ENCODE data around the gene GRID2.
A peak's percentile ranks its signal among the peaks of the same experiment; 100 is the strongest.

GRID2 gene

DNA sequence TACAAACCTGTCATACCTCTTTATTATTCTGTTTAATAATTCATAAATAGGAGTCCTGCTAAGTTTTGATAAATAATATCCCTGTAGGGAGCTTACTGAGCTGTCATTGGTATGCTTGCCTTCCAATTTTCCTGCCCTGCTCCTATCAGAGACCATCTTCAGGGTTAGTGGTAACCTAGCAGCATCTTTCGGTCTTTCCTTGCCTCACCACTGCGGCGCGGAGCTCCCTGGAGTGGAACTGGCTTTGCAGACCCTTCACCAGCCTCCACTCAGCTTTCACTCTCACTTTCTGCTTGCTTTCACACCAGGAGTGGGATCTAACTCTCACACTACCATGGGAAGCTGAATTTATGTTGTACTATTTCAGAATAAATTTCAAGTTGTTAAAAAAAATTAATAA is 1043.1 kb downstream of the GRID2 start:
- no peak for DNase-seq (ENCODE audit: low spot score)
- Histone ChIP-seq H4K91ac (ENCODE audit: low read depth, low read length, poor library complexity) (no peak overlapping the region), H3K9me3 (replicated peaks in 1 of 2; ENCODE audit: control insufficient read depth in 2 of 2, insufficient read depth in 1 of 2, low read depth in 1 of 2, low read length in 2 of 2) (no peaks in the 10 kb centered on the region), H3K18ac (ENCODE audit: low read length) (no peak overlapping the region), H3K4ac (ENCODE audit: low read length) (no peak overlapping the region), H2AK5ac (ENCODE audit: low read depth, low read length) (no peak overlapping the region), H3K23ac (ENCODE audit: low read depth, low read length, poor library complexity) (no peak overlapping the region), H3K79me1 (ENCODE audit: low read depth, low read length) (no peaks in the 10 kb centered on the region), H2AFZ (ENCODE audit: low read length) (no peak overlapping the region), H3K27ac (replicated peaks; ENCODE audit: low read length) (no peak overlapping the region), H4K8ac (ENCODE audit: low read depth, low read length) (no peak overlapping the region), H3K4me1 (ENCODE audit: control insufficient read depth in 2 of 2, insufficient read depth in 1 of 2, low read depth in 1 of 2, low read length in 2 of 2) (no peaks in the 10 kb centered on the region), H2BK5ac (ENCODE audit: low read length) (no peak overlapping the region), H3K14ac (ENCODE audit: low read length) (no peak overlapping the region), H2BK15ac (ENCODE audit: low read length) (no peak overlapping the region), H2BK12ac (ENCODE audit: low read length) (no peak overlapping the region), H3K4me2 (ENCODE audit: insufficient read depth, low read length, poor library complexity, severe bottlenecking) (no peak overlapping the region), H3K4me3 (ENCODE audit: low read length in 2 of 2) (no peak overlapping the region), H3K27me3 (ENCODE audit: control insufficient read depth in 3 of 3, insufficient read depth in 3 of 3, low read depth in 1 of 3, low read length in 3 of 3) (no peaks in the 10 kb centered on the region), H3K9ac (ENCODE audit: low read depth, low read length, poor library complexity) (no peak overlapping the region), H3K36me3 (replicated peaks in 1 of 2; ENCODE audit: control insufficient read depth in 2 of 2, insufficient read depth in 2 of 2, low read length in 2 of 2) (no peaks in the 10 kb centered on the region), H2BK120ac (ENCODE audit: low read depth, low read length) (no peak overlapping the region)
- no CpG with 5 or more reads among the region's 4 CpGs for WGBS, 2 donors (ENCODE audit: extremely low coverage in 2 of 2, insufficient read length in 2 of 2, insufficient replicate concordance in 1 of 2)

DNA sequence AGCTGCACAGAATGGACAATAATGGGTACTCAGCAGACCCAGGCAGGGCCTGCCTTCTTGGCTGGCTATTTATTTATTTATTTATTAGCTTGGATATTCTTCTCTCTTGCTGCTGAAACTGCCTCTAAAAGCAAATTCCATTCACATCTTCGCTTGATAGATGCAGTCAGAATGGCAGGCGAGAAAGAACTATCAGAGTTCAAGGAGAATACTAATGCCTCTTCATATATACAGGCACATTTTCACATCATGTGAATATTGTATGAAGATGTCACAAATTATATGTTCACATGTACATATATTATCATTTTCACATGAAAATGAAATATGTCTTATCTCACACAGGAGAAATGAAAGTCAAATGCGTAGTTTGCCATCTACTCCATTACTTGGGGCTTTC is 1045.1 kb downstream of the GRID2 start:
- H2AK5ac ChIP-seq (ENCODE audit: low read depth, low read length) = no peak overlapping the region
- H3K4me2 ChIP-seq (ENCODE audit: insufficient read depth, low read length, poor library complexity, severe bottlenecking) = no peak overlapping the region
- H3K27me3 ChIP-seq (ENCODE audit: control insufficient read depth in 3 of 3, insufficient read depth in 3 of 3, low read depth in 1 of 3, low read length in 3 of 3) = no peaks in the 10 kb centered on the region
- no peak overlapping the region for H4K8ac ChIP-seq (ENCODE audit: low read depth, low read length)
- no peak overlapping the region for H3K23ac ChIP-seq (ENCODE audit: low read depth, low read length, poor library complexity)
- no peak overlapping the region for H3K4ac ChIP-seq (ENCODE audit: low read length)
- no peaks in the 10 kb centered on the region for H3K9me3 ChIP-seq (replicated peaks in 1 of 2; ENCODE audit: control insufficient read depth in 2 of 2, insufficient read depth in 1 of 2, low read depth in 1 of 2, low read length in 2 of 2)
- H3K18ac ChIP-seq (ENCODE audit: low read length) = no peak overlapping the region
- H2BK12ac ChIP-seq (ENCODE audit: low read length) = no peak overlapping the region
- no peak overlapping the region for H2BK120ac ChIP-seq (ENCODE audit: low read depth, low read length)
- H4K91ac ChIP-seq (ENCODE audit: low read depth, low read length, poor library complexity) = no peak overlapping the region
- no peak overlapping the region for H3K14ac ChIP-seq (ENCODE audit: low read length)
- H2AFZ ChIP-seq (ENCODE audit: low read length) = no peak overlapping the region
- H3K79me1 ChIP-seq (ENCODE audit: low read depth, low read length) = no peaks in the 10 kb centered on the region
- H3K4me1 ChIP-seq (ENCODE audit: control insufficient read depth in 2 of 2, insufficient read depth in 1 of 2, low read depth in 1 of 2, low read length in 2 of 2) = no peaks in the 10 kb centered on the region
- no peak for DNase-seq (ENCODE audit: low spot score)
- WGBS, 2 donors (ENCODE audit: extremely low coverage in 2 of 2, insufficient read length in 2 of 2, insufficient replicate concordance in 1 of 2) = no CpG with 5 or more reads among the region's 3 CpGs
- no peak overlapping the region for H3K27ac ChIP-seq (replicated peaks; ENCODE audit: low read length)
- H3K36me3 ChIP-seq (replicated peaks in 1 of 2; ENCODE audit: control insufficient read depth in 2 of 2, insufficient read depth in 2 of 2, low read length in 2 of 2) = no peaks in the 10 kb centered on the region
- H2BK5ac ChIP-seq (ENCODE audit: low read length) = no peak overlapping the region
- H2BK15ac ChIP-seq (ENCODE audit: low read length) = no peak overlapping the region
- H3K9ac ChIP-seq (ENCODE audit: low read depth, low read length, poor library complexity) = no peak overlapping the region
- no peak overlapping the region for H3K4me3 ChIP-seq (ENCODE audit: low read length in 2 of 2)

DNA sequence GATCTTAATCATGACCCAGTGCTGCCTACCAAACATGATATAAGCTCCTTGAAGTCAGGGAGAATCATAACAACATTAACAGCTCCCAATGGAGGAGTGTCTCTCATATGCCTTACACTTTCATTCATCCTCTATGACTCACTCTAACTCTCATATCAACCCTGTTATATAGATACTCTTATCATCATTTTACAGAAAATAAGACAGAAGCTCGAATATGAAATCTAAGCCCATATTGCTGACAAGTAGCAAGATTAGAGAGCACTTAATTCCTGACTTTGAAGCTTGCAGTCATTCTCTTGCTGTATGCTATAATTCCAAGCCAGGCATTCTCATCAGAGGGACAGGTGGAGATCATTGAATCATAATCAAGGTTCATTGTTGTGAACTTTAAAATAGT is 1048.1 kb downstream of the GRID2 start:
- no peak overlapping the region for H3K18ac ChIP-seq (ENCODE audit: low read length)

DNA sequence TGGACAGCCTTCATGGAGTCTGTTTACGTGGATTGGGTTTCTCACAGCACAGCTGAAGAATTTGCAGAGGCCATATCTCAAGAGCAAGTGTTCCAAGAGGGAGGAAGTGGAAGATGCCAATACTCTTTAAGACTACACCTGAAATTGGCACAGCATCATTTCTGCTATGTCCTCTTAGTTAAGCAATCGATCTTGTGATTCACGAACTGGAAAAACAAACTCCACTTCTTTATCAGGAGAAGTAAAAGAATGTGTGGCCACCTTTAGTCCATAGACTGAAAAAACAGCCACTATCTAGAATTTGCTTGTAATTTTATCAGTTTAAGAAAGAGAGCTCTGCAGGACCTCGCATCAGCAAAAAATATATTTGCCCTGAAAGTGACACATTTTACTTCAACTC is 1051.6 kb downstream of the GRID2 start:
- no peak overlapping the region for H2BK12ac ChIP-seq (ENCODE audit: low read length)
- no peak overlapping the region for H3K4me2 ChIP-seq (ENCODE audit: insufficient read depth, low read length, poor library complexity, severe bottlenecking)
- H2AFZ ChIP-seq (ENCODE audit: low read length) = peak overlapping the region; percentile 38
- H3K9ac ChIP-seq (ENCODE audit: low read depth, low read length, poor library complexity) = no peak overlapping the region
- no peak overlapping the region for H3K23ac ChIP-seq (ENCODE audit: low read depth, low read length, poor library complexity)
- no peaks in the 10 kb centered on the region for H3K79me1 ChIP-seq (ENCODE audit: low read depth, low read length)
- no peak for DNase-seq (ENCODE audit: low spot score)
- H3K36me3 ChIP-seq (replicated peaks in 1 of 2; ENCODE audit: control insufficient read depth in 2 of 2, insufficient read depth in 2 of 2, low read length in 2 of 2) = no peaks in the 10 kb centered on the region
- H3K14ac ChIP-seq (ENCODE audit: low read length) = no peak overlapping the region
- WGBS, 2 donors (ENCODE audit: extremely low coverage in 2 of 2, insufficient read length in 2 of 2, insufficient replicate concordance in 1 of 2) = no CpG with 5 or more reads among the region's 4 CpGs
- H3K18ac ChIP-seq (ENCODE audit: low read length) = no peak overlapping the region
- no peaks in the 10 kb centered on the region for H3K27me3 ChIP-seq (ENCODE audit: control insufficient read depth in 3 of 3, insufficient read depth in 3 of 3, low read depth in 1 of 3, low read length in 3 of 3)
- H4K8ac ChIP-seq (ENCODE audit: low read depth, low read length) = no peak overlapping the region
- H3K9me3 ChIP-seq (replicated peaks in 1 of 2; ENCODE audit: control insufficient read depth in 2 of 2, insufficient read depth in 1 of 2, low read depth in 1 of 2, low read length in 2 of 2) = no peaks in the 10 kb centered on the region
- H4K91ac ChIP-seq (ENCODE audit: low read depth, low read length, poor library complexity) = no peak overlapping the region
- no peak overlapping the region for H2AK5ac ChIP-seq (ENCODE audit: low read depth, low read length)
- H2BK120ac ChIP-seq (ENCODE audit: low read depth, low read length) = no peak overlapping the region
- H2BK5ac ChIP-seq (ENCODE audit: low read length) = no peak overlapping the region
- no peak overlapping the region for H2BK15ac ChIP-seq (ENCODE audit: low read length)
- H3K4me3 ChIP-seq (ENCODE audit: low read length in 2 of 2) = no peak overlapping the region
- no peak overlapping the region for H3K4ac ChIP-seq (ENCODE audit: low read length)
- no peak overlapping the region for H3K27ac ChIP-seq (replicated peaks; ENCODE audit: low read length)
- H3K4me1 ChIP-seq (ENCODE audit: control insufficient read depth in 2 of 2, insufficient read depth in 1 of 2, low read depth in 1 of 2, low read length in 2 of 2) = no peaks in the 10 kb centered on the region

More for the DNA sequence above, 1048.1 kb downstream of the GRID2 start:
- Histone ChIP-seq H2BK5ac (ENCODE audit: low read length) (no peak overlapping the region), H3K9ac (ENCODE audit: low read depth, low read length, poor library complexity) (no peak overlapping the region), H2AFZ (ENCODE audit: low read length) (no peak overlapping the region), H4K8ac (ENCODE audit: low read depth, low read length) (no peak overlapping the region), H2BK120ac (ENCODE audit: low read depth, low read length) (no peak overlapping the region), H2BK12ac (ENCODE audit: low read length) (no peak overlapping the region), H2AK5ac (ENCODE audit: low read depth, low read length) (no peak overlapping the region), H3K14ac (ENCODE audit: low read length) (no peak overlapping the region), H3K79me1 (ENCODE audit: low read depth, low read length) (no peaks in the 10 kb centered on the region), H3K4me2 (ENCODE audit: insufficient read depth, low read length, poor library complexity, severe bottlenecking) (no peak overlapping the region), H3K9me3 (replicated peaks in 1 of 2; ENCODE audit: control insufficient read depth in 2 of 2, insufficient read depth in 1 of 2, low read depth in 1 of 2, low read length in 2 of 2) (no peaks in the 10 kb centered on the region), H3K36me3 (replicated peaks in 1 of 2; ENCODE audit: control insufficient read depth in 2 of 2, insufficient read depth in 2 of 2, low read length in 2 of 2) (no peaks in the 10 kb centered on the region), H3K4ac (ENCODE audit: low read length) (no peak overlapping the region), H2BK15ac (ENCODE audit: low read length) (no peak overlapping the region), H3K4me1 (ENCODE audit: control insufficient read depth in 2 of 2, insufficient read depth in 1 of 2, low read depth in 1 of 2, low read length in 2 of 2) (no peaks in the 10 kb centered on the region), H3K27ac (replicated peaks; ENCODE audit: low read length) (no peak overlapping the region), H4K91ac (ENCODE audit: low read depth, low read length, poor library complexity) (no peak overlapping the region), H3K23ac (ENCODE audit: low read depth, low read length, poor library complexity) (no peak overlapping the region), H3K4me3 (ENCODE audit: low read length in 2 of 2) (no peak overlapping the region), H3K27me3 (ENCODE audit: control insufficient read depth in 3 of 3, insufficient read depth in 3 of 3, low read depth in 1 of 3, low read length in 3 of 3) (no peaks in the 10 kb centered on the region)
- WGBS, 2 donors (ENCODE audit: extremely low coverage in 2 of 2, insufficient read length in 2 of 2, insufficient replicate concordance in 1 of 2) = no CpG with 5 or more reads among the region's 1 CpG
- DNase-seq (ENCODE audit: low spot score) = no peak

Data from neuronal stem cell (in vitro differentiated cells).